Endothelial cell of umbilical vein (primary cell): ENCODE results near the gene KCNJ3. TPM values are rescaled to one million over a fixed set of nuclear protein-coding genes. Genes with fewer than 3 reads are reported as not detected.

Experiments used
- BruUV-seq: library from RNA; stranded (reverse); fragments of 400-500 nt; replicated peaks from 2 replicates; lab custom pipeline; 2021; lab: Mats Ljungman, UMichigan
- CTCF ChIA-PET: fragments of 300-600, 350-600 bp; sonication (Branson Sonifier 250); formaldehyde crosslinking; loops from one replicate; lab custom pipeline; 2021; ENCODE audit warnings: antibody characterized with exemption, inconsistent platforms; lab: Charles Lee
- POLR2A ChIA-PET: fragments of 300-600, 350-600 bp; sonication (Branson Sonifier 250); formaldehyde crosslinking; loops from one replicate; lab custom pipeline; 2021; ENCODE audit warnings: antibody characterized with exemption, inconsistent platforms; lab: Charles Lee
- DNase-seq: peaks from one replicate; pipeline ENCODE4 v3.0.0-alpha.2; 2011; ENCODE audit warnings: low read depth, low spot score
- FAIRE-seq: peaks from 2 replicates; lab custom pipeline; 2011; peaks lifted over from hg19 to GRCh38; lab: Jason Lieb, UNC
- H2AFZ ChIP-seq: 2 replicates; pipeline ENCODE4 v1.6.0; 2012; ENCODE audit warnings: low read depth, low read length, control low read depth, inconsistent platforms
- H3K27ac ChIP-seq: 2 replicates; pipeline ENCODE4 v1.5.1; 2011; ENCODE audit warnings: low read depth, mild to moderate bottlenecking, control low read depth, low read length, moderate library complexity; ENCODE audit not compliant: insufficient read depth
- H3K27me3 ChIP-seq, 2 experiments: 2 replicates each; pipeline versions ENCODE4 v1.6.0 to v1.6.1; 2011; ENCODE audit warnings: low read length in 2 of 2, mixed read lengths in 1 of 2; ENCODE audit not compliant: control insufficient read depth in 2 of 2, insufficient read depth in 2 of 2
- H3K36me3 ChIP-seq, 2 experiments: 2 replicates in 1 of 2; 3 replicates in 1 of 2; pipeline ENCODE4 v1.5.1; 2011; ENCODE audit warnings: low read length in 2 of 2, mild to moderate bottlenecking in 1 of 2, moderate library complexity in 1 of 2; ENCODE audit not compliant: control insufficient read depth in 2 of 2, insufficient read depth in 2 of 2; ENCODE audit errors: extremely low read depth in 1 of 2
- H3K4me1 ChIP-seq: 3 replicates; pipeline ENCODE4 v1.5.1; 2011; ENCODE audit warnings: mild to moderate bottlenecking, low read length; ENCODE audit not compliant: control insufficient read depth, insufficient read depth; ENCODE audit errors: extremely low read depth
- H3K4me2 ChIP-seq: 2 replicates; pipeline ENCODE4 v1.6.1; 2011; ENCODE audit warnings: low read length, control low read depth, mixed read lengths; ENCODE audit not compliant: insufficient read depth
- H3K4me3 ChIP-seq, 3 experiments: fragments of 200-600 bp in 1 of 3; sonication (generic), shearing (Covaris generic) in 1 of 3; replicated peaks in 1 of 3; 2 replicates each; pipeline ENCODE4 v1.5.1; 2011 to 2016; ENCODE audit warnings: control low read depth in 3 of 3, low read length in 3 of 3, mild to moderate bottlenecking in 2 of 3, inconsistent platforms in 1 of 3, low read depth in 1 of 3, moderate library complexity in 1 of 3; ENCODE audit not compliant: insufficient read depth in 1 of 3
- H3K79me2 ChIP-seq: 2 replicates; pipeline ENCODE4 v1.6.0; 2012; ENCODE audit warnings: low read length, inconsistent platforms; ENCODE audit not compliant: control insufficient read depth, insufficient read depth
- H3K9ac ChIP-seq: replicated peaks from 2 replicates; pipeline ENCODE3; 2011; ENCODE audit warnings: low read length, control low read depth; ENCODE audit not compliant: insufficient read depth; ENCODE audit errors: extremely low read depth
- H3K9me1 ChIP-seq: replicated peaks from 3 replicates; pipeline ENCODE4 v1.6.0; 2011; ENCODE audit warnings: mild to moderate bottlenecking, low read length; ENCODE audit not compliant: control insufficient read depth, insufficient read depth; ENCODE audit errors: extremely low read depth
- H3K9me3 ChIP-seq: replicated peaks from 2 replicates; pipeline ENCODE4 v1.5.1; 2012; ENCODE audit warnings: low read length, inconsistent platforms; ENCODE audit not compliant: control insufficient read depth, insufficient read depth
- H4K20me1 ChIP-seq: replicated peaks from 2 replicates; pipeline ENCODE3; 2011; ENCODE audit warnings: mild to moderate bottlenecking, low read length; ENCODE audit not compliant: control insufficient read depth, insufficient read depth; ENCODE audit errors: extremely low read depth
- CTCF ChIP-seq, 2 donors: IDR thresholded peaks; 1 replicate in 1 of 2; 2 replicates in 1 of 2; pipeline ENCODE4 v1.5.1; 2011; ENCODE audit warnings: low read length in 2 of 2, mild to moderate bottlenecking in 2 of 2, moderate library complexity in 2 of 2, control low read depth in 1 of 2, inconsistent platforms in 1 of 2, low read depth in 1 of 2; ENCODE audit not compliant: insufficient read depth in 1 of 2; ENCODE audit errors: extremely low read depth in 1 of 2
- EZH2 ChIP-seq: IDR thresholded peaks from 2 replicates; pipeline ENCODE4 v1.6.1; 2012; ENCODE audit warnings: borderline replicate concordance, low read depth, mild to moderate bottlenecking, moderate library complexity, low read length, inconsistent platforms; ENCODE audit not compliant: severe bottlenecking
- FOS ChIP-seq: IDR thresholded peaks from 2 replicates; pipeline ENCODE4 v1.6.1; 2011; ENCODE audit warnings: mild to moderate bottlenecking, low read length, moderate library complexity, borderline replicate concordance; ENCODE audit not compliant: insufficient read depth
- GATA2 ChIP-seq: IDR thresholded peaks from 2 replicates; pipeline ENCODE4 v1.7.0; 2011; ENCODE audit warnings: low read depth, mild to moderate bottlenecking, moderate library complexity, mixed read lengths, low read length; ENCODE audit not compliant: insufficient read length, insufficient read depth
- JUN ChIP-seq: IDR thresholded peaks from 2 replicates; pipeline ENCODE4 v1.6.1; 2011; ENCODE audit warnings: borderline replicate concordance, low read depth; ENCODE audit not compliant: insufficient read length, insufficient read depth
- MAX ChIP-seq: IDR thresholded peaks from 2 replicates; pipeline ENCODE4 v1.6.1; 2011; ENCODE audit not compliant: insufficient read depth, insufficient read length
- MYC ChIP-seq: IDR thresholded peaks from one replicate; pipeline ENCODE4 v1.6.1; 2011; ENCODE audit warnings: mild to moderate bottlenecking, low read depth, low read length
- POLR2A ChIP-seq: IDR thresholded peaks from 2 replicates; pipeline ENCODE4 v1.6.1; 2012; ENCODE audit warnings: low read depth, mild to moderate bottlenecking, control low read depth, low read length
- POLR2AphosphoS5 ChIP-seq: IDR thresholded peaks from 2 replicates; pipeline ENCODE4 v1.6.1; 2012; ENCODE audit warnings: low read depth, mild to moderate bottlenecking, control low read depth, low read length, moderate library complexity; ENCODE audit not compliant: insufficient read depth
- dilution Hi-C: fragments of 300-500 bp; cut with MboI; formaldehyde crosslinking; loops from one replicate; pipeline ENCODE4 v1.15.0; 2019; ENCODE audit warnings: low sequenced_read_pairs; ENCODE audit not compliant: extremely low pct_ligation_motif_present
- intact Hi-C: fragments of 100-400 bp; cut with micrococcal nuclease; formaldehyde crosslinking; loops from one replicate; pipeline ENCODE4 v1.10.0; 2022
- polyA plus RNA-seq, 4 experiments: library from polyadenylated mRNA; depleted of rRNA in 3 of 4; stranded (reverse) in 3 of 4; unstranded in 1 of 4; fragments of >200 nt; gene quantifications; 2 replicates each; pipeline versions ENCODE4 v1.2.1 to v1.2.3, GENCODE V29; 2011 to 2012; ENCODE audit warnings: missing spikeins in 1 of 4
- total RNA-seq: library from RNA; stranded (reverse); gene quantifications from 2 replicates; pipeline ENCODE4 v1.2.3, GENCODE V29; 2021

The KCNJ3 gene
- total and polyA plus RNA-seq, 2 donors (not counting 3 experiments of a cell fraction or from before 2014, with no cell fraction given): not detected

- H3K9ac ChIP-seq: no peak overlapping the region
- no TSS peak for BruUV-seq
- H3K4me3 ChIP-seq: no peak overlapping the region
- no peaks in the 10 kb centered on the region for H4K20me1 ChIP-seq
- H3K9me3 ChIP-seq: no peaks in the 10 kb centered on the region
- H3K4me1 ChIP-seq: no peaks in the 10 kb centered on the region
- no peak for FAIRE-seq
- no peak for DNase-seq
- ChIA-PET CTCF (no interaction called here), POLR2A (no interaction called here)
- no peaks in the 10 kb centered on the region for H3K27me3 ChIP-seq
- no peaks in the 10 kb centered on the region for H3K36me3 ChIP-seq
- no peak overlapping the region for H3K4me2 ChIP-seq
- no peaks in the 10 kb centered on the region for H3K79me2 ChIP-seq
- no peaks in the 10 kb centered on the region for H3K9me1 ChIP-seq
- TF ChIP-seq JUN (no peak), EZH2 (no peak), POLR2A (no peak), FOS (no peak), MAX (no peak), GATA2 (no peak), MYC (no peak), POLR2AphosphoS5 (no peak), CTCF (IDR thresholded peaks at IDR 0.05; ENCODE audit: extremely low read depth in 1 of 2, insufficient read depth in 1 of 2, low read depth in 1 of 2, low read length in 2 of 2) (no peak)
- intact Hi-C loops: no loop called here
- no peak overlapping the region for H2AFZ ChIP-seq
- dilution Hi-C loops: no loop called here
- no peak overlapping the region for H3K27ac ChIP-seq
Measured at GRCh38 chr2:154720651-154721050, 22.2 kb downstream of the KCNJ3 start.
